ENCODE data around the gene SUPT3H.

DNA sequence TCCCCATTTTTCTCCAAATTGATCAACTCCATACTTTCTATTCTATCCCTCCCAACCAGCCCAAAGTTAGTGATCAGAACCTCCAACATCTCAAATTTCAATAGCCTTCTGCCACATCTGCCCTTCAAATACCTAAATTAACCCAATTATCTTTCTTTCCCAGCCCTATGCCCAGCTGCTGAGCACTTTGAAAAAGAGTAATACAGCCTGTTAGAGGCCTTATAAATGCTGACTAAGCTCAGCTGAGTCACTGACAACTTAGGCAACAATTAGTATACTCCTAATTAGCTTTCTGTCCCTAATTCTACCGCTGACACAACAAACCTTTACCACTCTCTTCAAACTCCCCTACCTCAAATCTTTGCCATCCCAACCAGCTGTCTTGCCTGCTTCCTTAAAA is 26.1 kb downstream of the SUPT3H start:
- TF ChIP-seq ZNF274 (IDR thresholded peaks at IDR 0.05; ENCODE audit: low read depth, low read length) (no peak), YY1 (IDR thresholded peaks at IDR 0.05; ENCODE audit: insufficient read depth, insufficient read length) (no peak), SUZ12 (IDR thresholded peaks at IDR 0.05; ENCODE audit: extremely low read depth, insufficient read depth, insufficient read length) (no peak)
